ENCODE results near the gene DDC. TPM values are rescaled to one million over a fixed set of nuclear protein-coding genes. Genes with fewer than 3 reads are reported as not detected.
A peak's percentile ranks its signal among the peaks of the same experiment; 100 is the strongest.

Gene DDC
- polyA plus RNA-seq, 2 of the 4 experiments (the other 2 are of a cell fraction), result 1.3 to 2.8 TPM

DNA sequence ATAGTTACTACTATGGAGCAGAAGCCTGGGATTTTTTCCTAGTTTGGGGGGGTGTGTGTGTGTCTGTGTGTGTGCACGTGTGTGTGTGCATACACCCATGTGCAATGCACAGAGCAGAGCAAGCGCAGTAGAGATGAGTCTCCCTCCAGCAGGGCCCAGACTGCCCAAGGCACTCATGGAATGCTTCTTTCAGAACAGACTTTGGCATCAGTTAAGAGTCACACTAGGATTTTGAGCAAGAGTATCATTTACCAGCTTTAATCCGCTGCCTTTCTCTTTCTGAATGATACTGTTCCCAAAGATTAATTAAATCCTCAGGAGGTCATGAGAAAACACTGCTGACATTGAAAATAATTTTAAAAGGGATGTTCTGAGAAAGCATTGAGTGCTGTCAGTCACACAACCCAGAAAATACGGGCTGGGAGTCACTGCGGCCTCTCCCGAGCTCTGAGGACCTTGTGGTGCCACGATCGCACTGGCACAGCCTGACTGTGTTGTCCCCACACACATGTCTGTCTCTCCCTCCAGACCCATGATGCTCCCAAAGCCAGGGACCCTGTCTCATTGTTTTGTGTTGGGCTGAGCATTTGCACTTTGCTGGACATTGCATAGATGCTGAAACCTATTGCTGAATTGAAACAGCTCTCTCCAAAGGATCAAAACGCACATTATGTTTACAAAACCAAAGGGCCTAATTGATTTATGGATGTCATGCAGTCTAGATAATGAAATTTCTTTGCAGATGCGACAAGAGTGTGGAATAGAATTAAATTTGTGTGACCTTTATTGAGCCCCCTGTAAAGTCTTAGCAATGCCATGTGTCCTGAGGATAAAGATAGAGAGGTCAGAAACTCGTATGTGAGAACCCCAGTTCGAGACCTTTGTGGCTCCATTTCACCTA, 60.3 kb downstream of the DDC start (continued):
- TF ChIP-seq, protein P1, sequence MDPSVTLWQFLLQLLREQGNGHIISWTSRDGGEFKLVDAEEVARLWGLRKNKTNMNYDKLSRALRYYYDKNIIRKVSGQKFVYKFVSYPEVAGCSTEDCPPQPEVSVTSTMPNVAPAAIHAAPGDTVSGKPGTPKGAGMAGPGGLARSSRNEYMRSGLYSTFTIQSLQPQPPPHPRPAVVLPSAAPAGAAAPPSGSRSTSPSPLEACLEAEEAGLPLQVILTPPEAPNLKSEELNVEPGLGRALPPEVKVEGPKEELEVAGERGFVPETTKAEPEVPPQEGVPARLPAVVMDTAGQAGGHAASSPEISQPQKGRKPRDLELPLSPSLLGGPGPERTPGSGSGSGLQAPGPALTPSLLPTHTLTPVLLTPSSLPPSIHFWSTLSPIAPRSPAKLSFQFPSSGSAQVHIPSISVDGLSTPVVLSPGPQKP (IDR thresholded peaks at IDR 0.05; ENCODE audit: low read depth, low read length), result no peak
- TF ChIP-seq SMC3 (IDR thresholded peaks at IDR 0.05), result no peak
- no peak for TF ChIP-seq FOSL2 (IDR thresholded peaks at IDR 0.05)
- no peak for TF ChIP-seq FOSL2 (CRISPR knock-in tag; IDR thresholded peaks at IDR 0.05)
- TF ChIP-seq ZNF302 (CRISPR knock-in tag; IDR thresholded peaks at IDR 0.05), result no peak
- no peak for TF ChIP-seq PHF8 (IDR thresholded peaks at IDR 0.05; ENCODE audit: borderline replicate concordance, low read depth)
- TF ChIP-seq, protein P2, sequence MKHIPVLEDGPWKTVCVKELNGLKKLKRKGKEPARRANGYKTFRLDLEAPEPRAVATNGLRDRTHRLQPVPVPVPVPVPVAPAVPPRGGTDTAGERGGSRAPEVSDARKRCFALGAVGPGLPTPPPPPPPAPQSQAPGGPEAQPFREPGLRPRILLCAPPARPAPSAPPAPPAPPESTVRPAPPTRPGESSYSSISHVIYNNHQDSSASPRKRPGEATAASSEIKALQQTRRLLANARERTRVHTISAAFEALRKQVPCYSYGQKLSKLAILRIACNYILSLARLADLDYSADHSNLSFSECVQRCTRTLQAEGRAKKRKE (CRISPR knock-in tag; IDR thresholded peaks at IDR 0.05; ENCODE audit: low read depth), result no peak
- no peak for TF ChIP-seq BHLHE40 (IDR thresholded peaks at IDR 0.05; ENCODE audit: low read depth, low read length)
- no peak for TF ChIP-seq JUN (IDR thresholded peaks at IDR 0.05)

DNA sequence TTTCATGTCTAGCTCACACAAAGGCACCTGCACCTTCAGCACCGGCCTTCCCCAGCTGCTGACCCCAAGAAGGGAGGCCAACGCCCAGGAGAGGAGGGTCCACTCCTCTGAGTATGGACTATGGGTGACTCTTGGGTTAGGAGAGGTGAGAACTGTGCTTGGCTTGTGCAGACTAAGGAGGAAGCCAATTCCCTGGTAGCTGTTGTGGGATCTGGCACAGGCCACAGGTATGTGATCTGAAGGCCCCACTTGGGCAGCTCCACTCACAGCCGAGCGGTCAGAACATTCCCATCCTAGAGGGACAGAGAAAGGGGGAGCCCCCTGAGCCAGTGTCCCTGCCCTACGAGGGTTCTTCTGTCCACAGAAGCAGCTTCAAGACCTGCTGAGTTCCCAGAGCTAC, 62.3 kb downstream of the DDC start:
- FAIRE-seq, result no peak
- TF ChIP-seq EHMT2 (IDR thresholded peaks at IDR 0.05; ENCODE audit: low read depth) (no peak), ZNF302 (CRISPR knock-in tag; IDR thresholded peaks at IDR 0.05) (no peak), NPAS2 (CRISPR knock-in tag; IDR thresholded peaks at IDR 0.05; ENCODE audit: borderline replicate concordance) (no peak), HDAC2 (IDR thresholded peaks at IDR 0.05) (no peak), RFX5 (IDR thresholded peaks at IDR 0.05) (no peak), BHLHE40 (IDR thresholded peaks at IDR 0.05; ENCODE audit: low read depth, low read length) (no peak)
- TF ChIP-seq, protein P3, sequence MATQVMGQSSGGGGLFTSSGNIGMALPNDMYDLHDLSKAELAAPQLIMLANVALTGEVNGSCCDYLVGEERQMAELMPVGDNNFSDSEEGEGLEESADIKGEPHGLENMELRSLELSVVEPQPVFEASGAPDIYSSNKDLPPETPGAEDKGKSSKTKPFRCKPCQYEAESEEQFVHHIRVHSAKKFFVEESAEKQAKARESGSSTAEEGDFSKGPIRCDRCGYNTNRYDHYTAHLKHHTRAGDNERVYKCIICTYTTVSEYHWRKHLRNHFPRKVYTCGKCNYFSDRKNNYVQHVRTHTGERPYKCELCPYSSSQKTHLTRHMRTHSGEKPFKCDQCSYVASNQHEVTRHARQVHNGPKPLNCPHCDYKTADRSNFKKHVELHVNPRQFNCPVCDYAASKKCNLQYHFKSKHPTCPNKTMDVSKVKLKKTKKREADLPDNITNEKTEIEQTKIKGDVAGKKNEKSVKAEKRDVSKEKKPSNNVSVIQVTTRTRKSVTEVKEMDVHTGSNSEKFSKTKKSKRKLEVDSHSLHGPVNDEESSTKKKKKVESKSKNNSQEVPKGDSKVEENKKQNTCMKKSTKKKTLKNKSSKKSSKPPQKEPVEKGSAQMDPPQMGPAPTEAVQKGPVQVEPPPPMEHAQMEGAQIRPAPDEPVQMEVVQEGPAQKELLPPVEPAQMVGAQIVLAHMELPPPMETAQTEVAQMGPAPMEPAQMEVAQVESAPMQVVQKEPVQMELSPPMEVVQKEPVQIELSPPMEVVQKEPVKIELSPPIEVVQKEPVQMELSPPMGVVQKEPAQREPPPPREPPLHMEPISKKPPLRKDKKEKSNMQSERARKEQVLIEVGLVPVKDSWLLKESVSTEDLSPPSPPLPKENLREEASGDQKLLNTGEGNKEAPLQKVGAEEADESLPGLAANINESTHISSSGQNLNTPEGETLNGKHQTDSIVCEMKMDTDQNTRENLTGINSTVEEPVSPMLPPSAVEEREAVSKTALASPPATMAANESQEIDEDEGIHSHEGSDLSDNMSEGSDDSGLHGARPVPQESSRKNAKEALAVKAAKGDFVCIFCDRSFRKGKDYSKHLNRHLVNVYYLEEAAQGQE (IDR thresholded peaks at IDR 0.05), result no peak
- TF ChIP-seq, protein P4, sequence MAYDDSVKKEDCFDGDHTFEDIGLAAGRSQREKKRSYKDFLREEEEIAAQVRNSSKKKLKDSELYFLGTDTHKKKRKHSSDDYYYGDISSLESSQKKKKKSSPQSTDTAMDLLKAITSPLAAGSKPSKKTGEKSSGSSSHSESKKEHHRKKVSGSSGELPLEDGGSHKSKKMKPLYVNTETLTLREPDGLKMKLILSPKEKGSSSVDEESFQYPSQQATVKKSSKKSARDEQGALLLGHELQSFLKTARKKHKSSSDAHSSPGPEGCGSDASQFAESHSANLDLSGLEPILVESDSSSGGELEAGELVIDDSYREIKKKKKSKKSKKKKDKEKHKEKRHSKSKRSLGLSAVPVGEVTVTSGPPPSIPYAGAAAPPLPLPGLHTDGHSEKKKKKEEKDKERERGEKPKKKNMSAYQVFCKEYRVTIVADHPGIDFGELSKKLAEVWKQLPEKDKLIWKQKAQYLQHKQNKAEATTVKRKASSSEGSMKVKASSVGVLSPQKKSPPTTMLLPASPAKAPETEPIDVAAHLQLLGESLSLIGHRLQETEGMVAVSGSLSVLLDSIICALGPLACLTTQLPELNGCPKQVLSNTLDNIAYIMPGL (CRISPR knock-in tag; IDR thresholded peaks at IDR 0.05; ENCODE audit: borderline replicate concordance), result no peak
- TF ChIP-seq, protein P5, sequence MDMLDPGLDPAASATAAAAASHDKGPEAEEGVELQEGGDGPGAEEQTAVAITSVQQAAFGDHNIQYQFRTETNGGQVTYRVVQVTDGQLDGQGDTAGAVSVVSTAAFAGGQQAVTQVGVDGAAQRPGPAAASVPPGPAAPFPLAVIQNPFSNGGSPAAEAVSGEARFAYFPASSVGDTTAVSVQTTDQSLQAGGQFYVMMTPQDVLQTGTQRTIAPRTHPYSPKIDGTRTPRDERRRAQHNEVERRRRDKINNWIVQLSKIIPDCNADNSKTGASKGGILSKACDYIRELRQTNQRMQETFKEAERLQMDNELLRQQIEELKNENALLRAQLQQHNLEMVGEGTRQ (IDR thresholded peaks at IDR 0.05), result no peak
- Histone ChIP-seq H3K4me2 (no peak overlapping the region), H3K9me3 (no peaks in the 10 kb centered on the region), H3K4me1 (no peaks in the 10 kb centered on the region; the same call in 2 of the 3 replicates), H3K27ac (peak overlapping the region in 1 of 2 experiments; percentile 56; a peak in 1 of 6 replicates), H3K4me3 (no peak overlapping the region)
- ATAC-seq, result no peak
- POLR2A ChIA-PET, result no interaction called here
- no peak for DNase-seq (ENCODE audit: low read depth in 1 of 2, low spot score in 1 of 2)
- CTCF ChIA-PET, result interaction anchor here (1.1 to 2.6 kb wide), 3 partner anchors 31 to 130 kb away, joined by 3 to 9 read pairs (median 7); no protein-coding TSS in a partner anchor
- 47% methylated on average over 5 of the region's 5 CpGs for WGBS (ENCODE audit: missing lambda C conversion rate)
